ENCODE measurements around the gene BRINP1. TPM values are rescaled to one million over a fixed set of nuclear protein-coding genes. Genes with fewer than 3 reads are reported as not detected.

Gene BRINP1
- 26.8 and 33.5 TPM in 2 replicates for total RNA-seq (2014; rRNA removed; shearing (Covaris generic))
- polyA plus RNA-seq (2016; fragmentation: Nextera tagmentation; extraction: Ambion mirVana): 11.8 and 13.4 TPM in 2 replicates
- long read RNA-seq, transcript BRINP1-201 (8 exons, 3,202 nt): major isoform, 9 of 14 reads
- long read RNA-seq, partial matches to known transcripts: 2 of 14 reads
- long read RNA-seq, other reads (novel, unspliced or antisense): 3 of 14 reads

GRCh38 chr9:119368681-119369581 is at the start of gene BRINP1:
Gene BRINP1 (minus strand): TSS chr9:119369435. CDS start chr9:119313355, 56,080 bp downstream.
- H4K20me1 ChIP-seq (replicated peaks; ENCODE audit: insufficient read depth): no peaks in the 10 kb centered on the region
- TF ChIP-seq, protein P1, sequence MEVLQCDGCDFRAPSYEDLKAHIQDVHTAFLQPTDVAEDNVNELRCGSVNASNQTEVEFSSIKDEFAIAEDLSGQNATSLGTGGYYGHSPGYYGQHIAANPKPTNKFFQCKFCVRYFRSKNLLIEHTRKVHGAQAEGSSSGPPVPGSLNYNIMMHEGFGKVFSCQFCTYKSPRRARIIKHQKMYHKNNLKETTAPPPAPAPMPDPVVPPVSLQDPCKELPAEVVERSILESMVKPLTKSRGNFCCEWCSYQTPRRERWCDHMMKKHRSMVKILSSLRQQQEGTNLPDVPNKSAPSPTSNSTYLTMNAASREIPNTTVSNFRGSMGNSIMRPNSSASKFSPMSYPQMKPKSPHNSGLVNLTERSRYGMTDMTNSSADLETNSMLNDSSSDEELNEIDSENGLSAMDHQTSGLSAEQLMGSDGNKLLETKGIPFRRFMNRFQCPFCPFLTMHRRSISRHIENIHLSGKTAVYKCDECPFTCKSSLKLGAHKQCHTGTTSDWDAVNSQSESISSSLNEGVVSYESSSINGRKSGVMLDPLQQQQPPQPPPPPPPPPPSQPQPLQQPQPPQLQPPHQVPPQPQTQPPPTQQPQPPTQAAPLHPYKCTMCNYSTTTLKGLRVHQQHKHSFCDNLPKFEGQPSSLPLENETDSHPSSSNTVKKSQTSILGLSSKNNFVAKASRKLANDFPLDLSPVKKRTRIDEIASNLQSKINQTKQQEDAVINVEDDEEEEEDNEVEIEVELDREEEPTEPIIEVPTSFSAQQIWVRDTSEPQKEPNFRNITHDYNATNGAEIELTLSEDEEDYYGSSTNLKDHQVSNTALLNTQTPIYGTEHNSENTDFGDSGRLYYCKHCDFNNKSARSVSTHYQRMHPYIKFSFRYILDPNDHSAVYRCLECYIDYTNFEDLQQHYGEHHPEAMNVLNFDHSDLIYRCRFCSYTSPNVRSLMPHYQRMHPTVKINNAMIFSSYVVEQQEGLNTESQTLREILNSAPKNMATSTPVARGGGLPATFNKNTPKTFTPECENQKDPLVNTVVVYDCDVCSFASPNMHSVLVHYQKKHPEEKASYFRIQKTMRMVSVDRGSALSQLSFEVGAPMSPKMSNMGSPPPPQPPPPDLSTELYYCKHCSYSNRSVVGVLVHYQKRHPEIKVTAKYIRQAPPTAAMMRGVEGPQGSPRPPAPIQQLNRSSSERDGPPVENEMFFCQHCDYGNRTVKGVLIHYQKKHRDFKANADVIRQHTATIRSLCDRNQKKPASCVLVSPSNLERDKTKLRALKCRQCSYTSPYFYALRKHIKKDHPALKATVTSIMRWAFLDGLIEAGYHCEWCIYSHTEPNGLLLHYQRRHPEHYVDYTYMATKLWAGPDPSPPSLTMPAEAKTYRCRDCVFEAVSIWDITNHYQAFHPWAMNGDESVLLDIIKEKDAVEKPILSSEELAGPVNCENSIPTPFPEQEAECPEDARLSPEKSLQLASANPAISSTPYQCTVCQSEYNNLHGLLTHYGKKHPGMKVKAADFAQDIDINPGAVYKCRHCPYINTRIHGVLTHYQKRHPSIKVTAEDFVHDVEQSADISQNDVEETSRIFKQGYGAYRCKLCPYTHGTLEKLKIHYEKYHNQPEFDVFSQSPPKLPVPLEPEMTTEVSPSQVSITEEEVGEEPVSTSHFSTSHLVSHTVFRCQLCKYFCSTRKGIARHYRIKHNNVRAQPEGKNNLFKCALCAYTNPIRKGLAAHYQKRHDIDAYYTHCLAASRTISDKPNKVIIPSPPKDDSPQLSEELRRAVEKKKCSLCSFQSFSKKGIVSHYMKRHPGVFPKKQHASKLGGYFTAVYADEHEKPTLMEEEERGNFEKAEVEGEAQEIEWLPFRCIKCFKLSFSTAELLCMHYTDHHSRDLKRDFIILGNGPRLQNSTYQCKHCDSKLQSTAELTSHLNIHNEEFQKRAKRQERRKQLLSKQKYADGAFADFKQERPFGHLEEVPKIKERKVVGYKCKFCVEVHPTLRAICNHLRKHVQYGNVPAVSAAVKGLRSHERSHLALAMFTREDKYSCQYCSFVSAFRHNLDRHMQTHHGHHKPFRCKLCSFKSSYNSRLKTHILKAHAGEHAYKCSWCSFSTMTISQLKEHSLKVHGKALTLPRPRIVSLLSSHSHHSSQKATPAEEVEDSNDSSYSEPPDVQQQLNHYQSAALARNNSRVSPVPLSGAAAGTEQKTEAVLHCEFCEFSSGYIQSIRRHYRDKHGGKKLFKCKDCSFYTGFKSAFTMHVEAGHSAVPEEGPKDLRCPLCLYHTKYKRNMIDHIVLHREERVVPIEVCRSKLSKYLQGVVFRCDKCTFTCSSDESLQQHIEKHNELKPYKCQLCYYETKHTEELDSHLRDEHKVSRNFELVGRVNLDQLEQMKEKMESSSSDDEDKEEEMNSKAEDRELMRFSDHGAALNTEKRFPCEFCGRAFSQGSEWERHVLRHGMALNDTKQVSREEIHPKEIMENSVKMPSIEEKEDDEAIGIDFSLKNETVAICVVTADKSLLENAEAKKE (CRISPR knock-in tag; IDR thresholded peaks at IDR 0.05): no peak
- peak; percentile 83 for TF ChIP-seq POLR2AphosphoS5 (IDR thresholded peaks at IDR 0.05; ENCODE audit: low read depth)
- no peak for TF ChIP-seq EZH2 (IDR thresholded peaks at IDR 0.05; ENCODE audit: low read depth, unreplicated experiment)
- TF ChIP-seq STAT1 (IDR thresholded peaks at IDR 0.05; ENCODE audit: unreplicated experiment): no peak
- Mint-ChIP-seq H3K9me3 (no peaks in the 10 kb centered on the region), H3K27ac (no peak within 1 kb of the TSS; the same call in 1 of the 2 replicates), H3K4me1 (peaks cover 54% of the 10 kb centered on the region), H3K36me3 (ENCODE audit: low read depth) (peaks cover 10% of the 10 kb centered on the region; the same call in 1 of the 3 replicates), H3K4me3 (peak within 1 kb of the TSS; percentile 95), H3K27me3 (ENCODE audit: insufficient read depth, low read depth, poor library complexity) (peaks cover 6% of the 10 kb centered on the region)
- H3K9me2 ChIP-seq (ENCODE audit: insufficient read depth): no peaks in the 10 kb centered on the region
- peaks cover 52% of the 10 kb centered on the region for H3K4me1 ChIP-seq (ENCODE audit: insufficient read depth)
- peaks cover 30% of the 10 kb centered on the region for H3K27me3 ChIP-seq (ENCODE audit: insufficient read depth)
- DNase-seq (ENCODE audit: low spot score) (peak; percentile 83), ATAC-seq (peak; percentile 66)
- no peak within 1 kb of the TSS for H3K27ac ChIP-seq (ENCODE audit: low read depth)
- H3K79me2 ChIP-seq (replicated peaks; ENCODE audit: insufficient read depth): peaks cover 26% of the 10 kb centered on the region
- H3F3A ChIP-seq (replicated peaks; ENCODE audit: low read depth): 0 out of 2 replicates have a peak, but pooled peaks cover 4% of the 10 kb centered on the region
- H3K4me2 ChIP-seq: peak within 1 kb of the TSS; percentile 94
- peak within 1 kb of the TSS; percentile 92; the same call in 1 of the 2 replicates for H2AFZ ChIP-seq
- H3K36me3 ChIP-seq (ENCODE audit: insufficient read depth): no peaks in the 10 kb centered on the region; the same call in 1 of the 2 replicates
- peak within 1 kb of the TSS; percentile 90 for H3K4me3 ChIP-seq
